Mesendoderm (in vitro differentiated cells): Measurements from ENCODE around the gene SLC44A1.
"Not testable (repeated sequence)": the region's sequence is repeated elsewhere in the genome, so short reads cannot be mapped to it uniquely, and the experiment has no call there.

Experiments
- DNase-seq: peaks from one replicate; pipeline ENCODE4 v3.0.0; 2013
- H2AK5ac ChIP-seq: 2 replicates; pipeline ENCODE4 v1.6.1; 2013; ENCODE audit warnings: low read length, inconsistent platforms
- H2BK120ac ChIP-seq: 2 replicates; pipeline ENCODE4 v1.6.1; 2013; ENCODE audit warnings: low read depth, mild to moderate bottlenecking, low read length, moderate library complexity, mixed read lengths
- H2BK15ac ChIP-seq: replicated peaks from 2 replicates; pipeline ENCODE4 v1.6.1; 2013; ENCODE audit warnings: low read depth, mild to moderate bottlenecking, moderate library complexity
- H2BK5ac ChIP-seq: 2 replicates; pipeline ENCODE4 v1.6.1; 2013; ENCODE audit warnings: low read length, inconsistent platforms
- H3K18ac ChIP-seq: 2 replicates; pipeline ENCODE4 v1.6.1; 2013; ENCODE audit warnings: mild to moderate bottlenecking, low read length, mixed read lengths
- H3K23ac ChIP-seq: one replicate; pipeline ENCODE4 v1.6.1; 2013; ENCODE audit warnings: low read length
- H3K27ac ChIP-seq: 2 replicates; pipeline ENCODE4 v1.5.1; 2013; ENCODE audit warnings: low read depth, mild to moderate bottlenecking, inconsistent platforms, low read length, moderate library complexity
- H3K27me3 ChIP-seq: 2 replicates; pipeline ENCODE4 v1.6.1; 2013; ENCODE audit warnings: low read length, control low read depth, mild to moderate bottlenecking, inconsistent platforms; ENCODE audit not compliant: insufficient read depth, poor library complexity
- H3K36me3 ChIP-seq: 2 replicates; pipeline ENCODE4 v1.6.1; 2013; ENCODE audit warnings: low read length, inconsistent platforms; ENCODE audit not compliant: control insufficient read depth, insufficient read depth
- H3K4ac ChIP-seq: one replicate; pipeline ENCODE4 v1.6.1; 2013; ENCODE audit warnings: low read depth, mild to moderate bottlenecking, low read length, moderate library complexity
- H3K4me1 ChIP-seq: 2 replicates; pipeline ENCODE4 v1.6.1; 2013; ENCODE audit warnings: low read depth, low read length, inconsistent platforms; ENCODE audit not compliant: control insufficient read depth
- H3K4me2 ChIP-seq: 2 replicates; pipeline ENCODE4 v1.6.1; 2013; ENCODE audit warnings: low read length
- H3K4me3 ChIP-seq: 2 replicates; pipeline ENCODE4 v1.5.1; 2013; ENCODE audit warnings: mild to moderate bottlenecking, low read length
- H3K56ac ChIP-seq: one replicate; pipeline ENCODE4 v1.6.1; 2013; ENCODE audit warnings: low read length
- H3K79me1 ChIP-seq: 2 replicates; pipeline ENCODE4 v1.6.1; 2013; ENCODE audit warnings: low read length, inconsistent platforms
- H3K79me2 ChIP-seq: 2 replicates; pipeline ENCODE4 v1.6.1; 2013; ENCODE audit warnings: mild to moderate bottlenecking, low read length; ENCODE audit not compliant: control insufficient read depth, insufficient read depth
- H3K9ac ChIP-seq: 2 replicates; pipeline ENCODE4 v1.6.1; 2013; ENCODE audit warnings: low read length, inconsistent platforms
- H4K5ac ChIP-seq: one replicate; pipeline ENCODE4 v1.6.1; 2013; ENCODE audit warnings: low read length
- H4K8ac ChIP-seq: one replicate; pipeline ENCODE4 v1.6.1; 2013; ENCODE audit warnings: low read depth, mild to moderate bottlenecking, control low read depth, low read length, moderate library complexity
- WGBS: extraction: QIAGEN DNeasy Blood & Tissue Kit; methylation state at CpG from one replicate; pipeline ENCODE4 v1.1.7; 2013; ENCODE audit warnings: low lambda C conversion rate, missing lambda C conversion rate; ENCODE audit not compliant: insufficient coverage; ENCODE audit errors: extremely low coverage; 5-methylcytosine and 5-hydroxymethylcytosine counted together

SLC44A1 gene

GRCh38 chr9:105262497-105262896, 18.0 kb downstream of the SLC44A1 start:
- Histone ChIP-seq H4K5ac (no peak overlapping the region), H3K9ac (no peak overlapping the region), H2BK5ac (no peak overlapping the region), H3K4ac (no peak overlapping the region), H2AK5ac (no peak overlapping the region), H3K4me2 (no peak overlapping the region), H2BK15ac (no peak overlapping the region), H3K56ac (no peak overlapping the region), H2BK120ac (no peak overlapping the region), H3K27ac (no peak overlapping the region), H3K79me2 (peaks cover 36% of the 10 kb centered on the region), H3K36me3 (no peaks in the 10 kb centered on the region), H3K4me3 (no peak overlapping the region), H3K79me1 (peaks cover 8% of the 10 kb centered on the region), H4K8ac (no peak overlapping the region), H3K18ac (no peak overlapping the region), H3K4me1 (peaks cover 2% of the 10 kb centered on the region), H3K27me3 (no peaks in the 10 kb centered on the region), H3K23ac (no peak overlapping the region)
- DNase-seq: no peak
- no CpG with 5 or more reads among the region's 2 CpGs for WGBS

GRCh38 chr9:105264380-105264779, 19.9 kb downstream of the SLC44A1 start:
- H3K79me1 ChIP-seq: peaks cover 8% of the 10 kb centered on the region
- no peak overlapping the region for H2AK5ac ChIP-seq
- H3K27me3 ChIP-seq: no peaks in the 10 kb centered on the region
- H2BK120ac ChIP-seq: no peak overlapping the region
- H3K79me2 ChIP-seq: peaks cover 28% of the 10 kb centered on the region
- no peak overlapping the region for H3K4me3 ChIP-seq
- WGBS: no CpG with 5 or more reads among the region's 4 CpGs
- H3K18ac ChIP-seq: no peak overlapping the region
- H4K8ac ChIP-seq: no peak overlapping the region
- no peaks in the 10 kb centered on the region for H3K36me3 ChIP-seq
- no peak overlapping the region for H2BK15ac ChIP-seq
- peaks cover 2% of the 10 kb centered on the region for H3K4me1 ChIP-seq
- peak; percentile 22 for DNase-seq
- H3K4ac ChIP-seq: no peak overlapping the region
- no peak overlapping the region for H3K9ac ChIP-seq
- H4K5ac ChIP-seq: no peak overlapping the region
- H3K27ac ChIP-seq: no peak overlapping the region
- no peak overlapping the region for H3K56ac ChIP-seq
- H3K4me2 ChIP-seq: no peak overlapping the region
- no peak overlapping the region for H3K23ac ChIP-seq
- no peak overlapping the region for H2BK5ac ChIP-seq

GRCh38 chr9:105268254-105268653, 23.8 kb downstream of the SLC44A1 start:
- not testable (repeated sequence) for H3K4me3 ChIP-seq, H2BK15ac ChIP-seq, H2BK5ac ChIP-seq, H3K27me3 ChIP-seq, H3K4me2 ChIP-seq, H3K23ac ChIP-seq, H3K36me3 ChIP-seq, H3K9ac ChIP-seq, H3K18ac ChIP-seq, H3K4me1 ChIP-seq, H4K5ac ChIP-seq, H4K8ac ChIP-seq, H3K56ac ChIP-seq, H2BK120ac ChIP-seq, H3K79me1 ChIP-seq, H3K4ac ChIP-seq, DNase-seq, H2AK5ac ChIP-seq, H3K27ac ChIP-seq
- peaks cover 26% of the 10 kb centered on the region for H3K79me2 ChIP-seq
- WGBS: no CpG with 5 or more reads among the region's 10 CpGs

- Histone ChIP-seq H4K5ac (no peak overlapping the region), H3K9ac (no peak overlapping the region), H3K4me3 (no peak overlapping the region), H3K23ac (no peak overlapping the region), H3K79me2 (peaks cover 23% of the 10 kb centered on the region), H3K4ac (no peak overlapping the region), H2BK15ac (no peak overlapping the region), H3K27me3 (no peaks in the 10 kb centered on the region), H2AK5ac (no peak overlapping the region), H3K36me3 (no peaks in the 10 kb centered on the region), H4K8ac (no peak overlapping the region), H2BK5ac (no peak overlapping the region), H3K4me2 (no peak overlapping the region), H2BK120ac (no peak overlapping the region), H3K79me1 (peaks cover 10% of the 10 kb centered on the region), H3K18ac (no peak overlapping the region), H3K56ac (no peak overlapping the region), H3K4me1 (peaks cover 10% of the 10 kb centered on the region), H3K27ac (no peak overlapping the region)
- WGBS: no CpG with 5 or more reads among the region's 2 CpGs
- DNase-seq: no peak
These were observed 25.1 kb downstream of the SLC44A1 start for GRCh38 chr9:105269593-105269992.

- H3K27ac ChIP-seq: no peak overlapping the region
- no CpG with 5 or more reads among the region's 4 CpGs for WGBS
These were observed 26.3 kb downstream of the SLC44A1 start for GRCh38 chr9:105270711-105271110.

GRCh38 chr9:105273731-105274130, 29.3 kb downstream of the SLC44A1 start:
- H2AK5ac ChIP-seq: no peak overlapping the region
- no peaks in the 10 kb centered on the region for H3K36me3 ChIP-seq
- H2BK5ac ChIP-seq: no peak overlapping the region
- peaks cover 10% of the 10 kb centered on the region for H3K4me1 ChIP-seq
- H3K4me3 ChIP-seq: no peak overlapping the region
- no peak overlapping the region for H3K18ac ChIP-seq
- H4K8ac ChIP-seq: no peak overlapping the region
- no peak overlapping the region for H2BK15ac ChIP-seq
- H3K79me1 ChIP-seq: peaks cover 13% of the 10 kb centered on the region
- no peak overlapping the region for H3K27ac ChIP-seq
- DNase-seq: no peak
- no peak overlapping the region for H3K23ac ChIP-seq
- peaks cover 13% of the 10 kb centered on the region for H3K79me2 ChIP-seq
- no CpG with 5 or more reads among the region's 1 CpG for WGBS
- no peak overlapping the region for H4K5ac ChIP-seq
- no peak overlapping the region for H3K4me2 ChIP-seq
- H3K27me3 ChIP-seq: no peaks in the 10 kb centered on the region
- H3K56ac ChIP-seq: no peak overlapping the region
- H3K4ac ChIP-seq: no peak overlapping the region
- H2BK120ac ChIP-seq: no peak overlapping the region
- H3K9ac ChIP-seq: no peak overlapping the region

More at GRCh38 chr9:105270711-105271110, 26.3 kb downstream of the SLC44A1 start:
- Histone ChIP-seq H3K79me1 (peaks cover 12% of the 10 kb centered on the region), H3K4me1 (peaks cover 10% of the 10 kb centered on the region), H3K9ac (no peak overlapping the region), H3K27me3 (no peaks in the 10 kb centered on the region), H3K4ac (no peak overlapping the region), H3K4me3 (no peak overlapping the region), H3K23ac (no peak overlapping the region), H3K79me2 (peaks cover 21% of the 10 kb centered on the region), H4K8ac (no peak overlapping the region), H2BK5ac (no peak overlapping the region), H2BK15ac (peak overlapping the region; percentile 78), H2BK120ac (no peak overlapping the region), H3K36me3 (no peaks in the 10 kb centered on the region), H3K4me2 (no peak overlapping the region), H4K5ac (no peak overlapping the region), H3K56ac (no peak overlapping the region), H2AK5ac (no peak overlapping the region), H3K18ac (peak overlapping the region; percentile 68)
- DNase-seq: peak; percentile 50
